Brain pericyte (primary cell): ENCODE measurements around the gene BSDC1.
A peak's percentile ranks its signal among the peaks of the same experiment; 100 is the strongest.
"Not testable (repeated sequence)": the region's sequence is repeated elsewhere in the genome, so short reads cannot be mapped to it uniquely, and the experiment has no call there.

Experiments
- DNase-seq: peaks from one replicate; pipeline ENCODE4 v3.0.0-alpha.2; 2012; ENCODE audit warnings: low read depth, low spot score

Gene BSDC1, protein sequence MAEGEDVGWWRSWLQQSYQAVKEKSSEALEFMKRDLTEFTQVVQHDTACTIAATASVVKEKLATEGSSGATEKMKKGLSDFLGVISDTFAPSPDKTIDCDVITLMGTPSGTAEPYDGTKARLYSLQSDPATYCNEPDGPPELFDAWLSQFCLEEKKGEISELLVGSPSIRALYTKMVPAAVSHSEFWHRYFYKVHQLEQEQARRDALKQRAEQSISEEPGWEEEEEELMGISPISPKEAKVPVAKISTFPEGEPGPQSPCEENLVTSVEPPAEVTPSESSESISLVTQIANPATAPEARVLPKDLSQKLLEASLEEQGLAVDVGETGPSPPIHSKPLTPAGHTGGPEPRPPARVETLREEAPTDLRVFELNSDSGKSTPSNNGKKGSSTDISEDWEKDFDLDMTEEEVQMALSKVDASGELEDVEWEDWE

DNA sequence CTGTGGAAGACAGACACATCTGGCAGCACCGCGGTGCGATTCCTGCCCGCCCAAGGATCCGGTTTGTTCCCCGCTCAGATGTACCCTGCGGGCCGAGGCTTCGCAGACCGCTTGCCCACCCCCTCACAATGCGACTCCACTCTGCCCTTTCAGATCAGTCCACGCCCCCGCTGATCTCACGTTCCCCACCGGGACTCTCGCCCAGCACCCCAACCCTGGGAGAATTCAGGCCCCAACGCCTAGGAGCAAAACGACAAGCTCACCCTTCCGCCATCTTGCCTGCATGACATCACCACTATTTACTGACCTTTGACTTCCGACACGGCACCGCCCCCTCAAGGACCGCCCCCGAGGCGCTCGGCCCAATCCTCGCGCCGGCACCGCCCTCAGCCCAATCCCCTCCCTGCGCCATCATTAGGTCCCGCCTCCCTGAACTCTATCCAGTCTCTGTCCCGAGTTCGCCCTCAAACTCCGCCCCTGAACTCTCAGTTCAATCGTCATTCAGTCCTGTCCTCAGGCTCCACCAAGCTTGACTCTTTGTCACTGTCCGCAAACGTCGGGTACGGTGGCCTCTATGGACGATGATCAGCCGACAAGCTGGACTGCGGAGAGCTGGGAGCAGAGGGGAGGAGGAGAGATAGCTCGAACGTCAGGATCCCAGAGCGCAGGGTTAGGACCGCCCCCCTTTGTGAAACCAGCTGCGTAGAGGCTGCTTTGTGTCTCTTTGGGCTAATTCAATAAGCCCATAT is at the start of gene BSDC1:
TSS of gene BSDC1 (minus strand) at position 301 of the 749 bp plus-strand sequence. CDS start at position 274, 27 bp downstream.
- peak; percentile 95 for DNase-seq

DNA sequence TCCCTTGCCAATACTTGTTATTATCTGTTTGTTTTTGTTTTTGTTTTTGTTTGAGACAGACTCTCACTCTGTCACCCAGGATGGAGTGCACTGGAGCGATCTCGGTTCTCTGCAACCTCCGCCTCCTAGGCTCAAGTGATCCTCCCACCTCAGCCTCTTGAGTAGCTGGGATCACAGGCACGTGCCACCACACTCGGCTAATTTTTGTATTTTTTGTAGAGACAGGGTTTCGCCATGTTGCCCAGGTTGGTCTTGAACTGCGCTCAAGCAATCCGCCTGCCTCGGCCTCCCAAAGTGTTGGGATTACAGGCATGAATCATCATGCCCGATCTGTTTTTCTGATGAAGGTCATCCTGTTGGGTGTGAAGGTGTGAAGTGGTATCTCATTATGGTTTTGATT is 47.2 kb upstream of the BSDC1 start:
- DNase-seq = not testable (repeated sequence)

DNA sequence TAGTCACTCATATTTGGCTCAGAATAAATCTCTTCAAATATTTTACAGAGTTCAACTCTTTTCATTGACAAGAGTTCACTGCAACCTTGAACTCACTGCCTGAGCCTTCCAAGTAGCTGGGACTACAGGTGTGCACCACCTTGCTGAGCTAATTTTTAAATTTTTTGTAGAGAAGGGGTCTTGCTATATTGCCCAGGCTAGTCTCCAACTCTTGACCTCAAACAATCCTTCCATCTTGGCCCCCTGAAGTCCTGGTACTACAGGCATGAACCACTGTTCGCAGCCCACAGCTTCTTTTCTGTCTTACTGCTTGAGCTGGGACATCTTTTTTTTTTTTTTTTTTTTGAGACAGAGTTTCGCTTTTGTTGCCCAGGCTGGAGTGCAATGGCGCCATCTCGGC is 44.5 kb upstream of the BSDC1 start:
- DNase-seq = not testable (repeated sequence)

DNA sequence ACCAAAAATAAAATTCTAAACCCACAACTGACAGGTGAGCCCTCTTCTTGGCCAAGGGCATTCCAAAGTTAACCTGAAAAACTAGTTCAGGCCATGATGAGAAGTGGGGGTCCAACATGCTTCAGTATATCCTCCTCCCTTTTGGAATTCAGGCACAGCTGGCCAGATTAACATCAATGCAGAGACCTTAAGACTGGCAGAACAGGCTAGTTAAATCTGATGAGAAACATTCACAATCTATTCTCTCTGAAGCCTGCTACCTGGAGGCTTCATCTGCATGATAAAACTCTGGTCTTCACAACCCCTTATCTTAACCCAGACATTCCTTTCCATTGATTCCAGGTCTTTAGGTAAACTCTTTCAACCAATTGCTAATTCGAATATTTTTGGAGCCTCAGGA is 43.9 kb upstream of the BSDC1 start:
- no peak for DNase-seq

DNA sequence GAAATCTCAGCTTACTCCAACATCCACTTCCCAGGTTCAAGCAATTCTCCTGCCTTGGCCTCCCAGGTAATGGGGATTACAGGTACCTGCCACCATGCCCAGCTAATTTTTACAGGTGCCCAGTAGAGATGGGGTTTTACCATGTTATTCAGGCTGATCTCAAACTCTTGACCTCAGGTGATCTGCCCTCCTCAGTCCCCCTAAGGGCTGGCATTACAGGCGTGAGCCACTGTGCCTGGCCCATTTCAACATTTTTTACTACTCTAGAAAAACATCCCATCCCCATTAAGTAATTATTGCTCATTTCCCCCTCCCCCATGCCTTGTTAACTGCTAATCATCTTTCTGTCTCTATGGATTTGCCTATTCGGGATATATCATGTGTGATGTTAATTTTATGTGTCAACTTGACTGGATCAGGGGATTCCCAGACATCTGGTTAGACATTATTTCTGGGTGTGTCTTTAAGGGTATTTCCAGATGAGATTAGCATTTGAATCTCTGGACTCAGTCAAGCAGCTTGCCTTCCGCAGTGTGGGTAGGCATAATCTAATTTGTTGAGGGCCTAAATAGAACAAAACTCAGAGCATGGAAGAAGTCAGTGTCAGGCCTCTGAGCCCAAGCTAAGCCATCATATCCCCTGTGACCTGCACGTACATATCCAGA is 37.6 kb upstream of the BSDC1 start:
- DNase-seq = no peak

DNA sequence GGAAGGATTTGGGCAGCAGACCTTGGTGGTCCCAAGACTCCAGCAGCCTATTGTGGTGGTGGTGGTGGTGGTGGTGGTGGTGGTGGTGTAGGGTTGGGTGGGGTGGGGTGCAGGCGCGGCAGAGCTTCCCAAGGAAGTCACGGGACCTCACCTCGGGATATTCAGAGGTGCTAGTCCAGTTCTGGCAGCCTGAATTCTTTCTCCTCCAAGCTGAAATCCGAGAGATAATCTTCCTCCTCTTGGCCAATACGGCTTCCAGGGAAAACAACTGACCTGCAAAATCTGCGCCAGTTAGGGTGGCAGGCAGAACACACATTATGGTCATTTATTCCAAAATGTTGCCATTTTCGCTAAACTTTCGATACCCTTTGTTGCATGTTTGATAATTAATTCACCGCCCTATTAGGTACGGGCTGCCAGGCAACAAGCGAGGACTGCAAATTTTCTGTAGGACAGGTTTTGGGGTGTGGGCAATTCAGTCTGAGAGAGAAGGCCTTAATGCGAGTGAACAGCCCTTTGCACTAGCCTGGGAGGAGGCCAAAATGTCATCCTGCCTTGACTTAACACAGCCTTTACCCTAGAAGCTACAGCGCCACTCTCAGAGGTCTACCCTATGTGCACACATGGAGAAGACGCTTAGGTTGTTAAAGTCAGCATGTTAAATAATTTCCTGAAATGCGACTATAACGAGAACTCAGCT is 33.2 kb upstream of the BSDC1 start:
- no peak for DNase-seq

DNA sequence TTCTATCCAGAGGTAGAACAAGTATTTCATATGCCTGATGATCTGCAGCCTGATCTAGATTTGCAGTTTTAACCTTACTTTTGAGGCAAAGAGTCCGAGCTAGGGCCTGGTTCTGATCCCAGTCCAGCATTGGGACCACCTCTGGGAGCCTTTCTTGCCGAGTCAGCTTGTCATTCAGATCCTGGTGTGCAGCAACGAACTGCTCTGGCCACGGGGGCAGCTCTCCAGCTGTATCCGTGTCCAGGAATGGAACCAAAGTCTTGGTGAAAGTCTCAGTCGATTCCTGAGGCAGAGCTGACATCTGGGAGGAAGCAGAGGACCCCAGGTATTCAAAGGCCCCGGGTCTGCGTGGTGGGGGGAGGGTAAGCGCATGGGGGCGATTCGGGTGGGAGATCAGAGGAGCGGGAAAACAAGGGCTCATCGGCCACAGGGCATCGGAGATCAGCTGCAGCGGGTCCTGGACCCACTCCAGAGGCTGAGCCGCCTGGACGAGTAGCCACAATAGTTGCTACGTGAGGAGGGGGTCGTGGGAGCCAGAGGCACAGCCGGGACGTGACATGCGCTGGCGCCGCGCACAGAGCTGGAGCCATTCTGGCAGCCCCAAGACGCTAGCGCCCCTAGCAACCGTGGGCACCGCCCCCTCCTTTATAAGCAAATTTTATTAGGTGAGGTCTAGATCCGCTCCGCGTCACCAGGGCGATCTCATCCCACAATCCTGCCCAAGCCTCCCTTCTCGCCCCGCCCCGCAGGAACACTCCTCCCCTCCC is 32.4 kb upstream of the BSDC1 start:
- DNase-seq = no peak

DNA sequence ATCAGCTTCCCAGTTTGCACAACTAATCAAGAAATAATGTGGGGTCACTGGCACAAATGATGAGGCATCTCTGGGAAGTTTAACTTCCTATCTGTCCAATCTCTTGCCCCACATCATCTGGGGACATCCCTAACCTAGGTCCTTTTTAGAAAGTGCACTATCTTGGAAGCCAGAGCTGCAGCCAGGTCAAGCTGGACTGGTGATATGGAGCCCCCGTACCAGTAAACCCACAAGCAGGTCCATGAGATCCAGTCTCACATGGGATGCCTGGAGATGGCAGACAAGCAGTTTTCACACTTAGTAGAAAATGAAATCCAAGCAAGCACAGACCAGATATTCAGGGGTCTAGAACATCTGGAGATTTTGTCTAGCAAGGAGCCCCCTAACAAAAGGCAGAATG is 27.5 kb upstream of the BSDC1 start:
- no peak for DNase-seq

DNA sequence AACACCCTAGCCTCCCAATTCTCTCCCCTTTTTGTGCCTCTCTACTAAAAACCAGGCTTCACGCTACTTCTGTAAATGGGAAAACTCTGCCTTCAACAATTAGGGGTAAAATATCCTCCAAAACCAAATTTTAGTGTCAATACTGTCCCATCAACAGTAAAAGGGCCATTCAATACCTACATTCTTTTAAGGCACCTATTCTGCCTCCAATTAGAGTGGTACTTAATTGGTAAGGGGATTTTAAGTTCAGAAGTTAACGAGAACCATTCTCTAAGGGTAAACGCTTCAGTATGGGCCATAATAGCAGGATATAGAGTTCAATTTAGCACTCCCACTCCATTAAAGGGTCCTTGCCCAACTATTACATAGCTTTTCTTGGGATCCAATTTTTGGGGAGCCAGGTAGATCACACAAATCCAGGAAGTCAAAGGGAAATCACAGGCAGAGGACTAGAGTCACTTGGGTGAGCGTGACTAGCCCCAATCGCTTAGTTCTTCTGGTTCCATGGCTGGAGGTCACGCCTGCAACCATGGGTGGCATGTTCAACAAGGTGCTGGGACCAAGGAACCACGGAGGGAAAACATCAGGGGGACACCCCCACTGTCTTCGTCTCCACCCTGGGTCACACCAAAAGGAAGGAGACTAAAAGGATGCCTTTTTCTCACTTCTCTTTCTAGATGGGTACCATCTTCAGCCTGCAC is 20.1 kb upstream of the BSDC1 start:
- DNase-seq = no peak

DNA sequence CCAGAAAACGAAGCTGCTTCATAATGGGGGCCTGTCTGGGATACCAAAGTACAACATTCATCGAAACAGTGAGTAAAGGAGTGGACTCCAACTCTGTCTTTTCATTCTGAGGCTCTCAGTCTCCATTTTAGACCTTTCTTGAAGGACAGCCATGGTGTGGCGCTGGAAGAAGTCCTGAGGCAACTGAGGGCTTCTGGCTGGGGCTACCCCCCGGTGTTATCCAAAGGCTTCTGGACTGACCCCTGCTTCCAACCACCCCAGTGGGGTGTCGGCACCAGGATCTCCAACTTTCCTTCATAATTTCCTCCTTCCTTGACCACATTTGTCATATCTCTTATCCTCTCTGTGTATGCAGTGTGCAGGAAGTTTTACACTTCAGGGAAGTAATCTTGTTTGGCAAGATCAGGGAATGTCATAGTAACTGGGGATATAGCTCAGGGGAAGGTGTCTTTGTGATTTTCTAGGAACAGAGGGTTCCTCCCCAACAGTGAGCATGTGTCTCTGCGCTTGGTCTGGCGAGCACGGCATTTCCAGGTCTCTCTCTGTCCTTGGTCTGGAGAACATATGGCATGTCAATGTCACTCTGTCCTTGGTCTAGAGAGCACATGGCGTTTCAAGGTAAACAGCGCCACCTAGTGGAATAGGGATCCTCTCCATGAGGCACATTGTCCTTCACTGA is 19.4 kb upstream of the BSDC1 start:
- no peak for DNase-seq

DNA sequence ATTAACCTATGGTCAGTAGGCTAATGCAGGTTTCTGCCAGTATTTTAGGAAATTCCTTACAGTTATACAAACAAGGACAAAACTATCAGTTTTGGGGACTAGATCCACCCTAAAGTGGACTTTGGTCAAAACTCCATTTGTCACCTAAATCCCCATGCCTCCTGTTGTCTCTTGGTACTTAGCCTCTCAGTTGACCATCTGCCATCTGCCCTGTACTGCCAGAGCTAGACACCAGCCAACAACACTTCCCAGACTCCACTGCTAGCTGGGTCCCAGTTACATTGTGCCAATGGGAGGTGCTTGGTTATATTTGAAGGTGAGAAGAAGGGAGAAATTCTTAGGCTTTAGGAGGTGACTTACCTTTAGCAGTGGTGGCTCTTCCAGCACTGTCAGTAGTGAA is 17.0 kb upstream of the BSDC1 start:
- no peak for DNase-seq

DNA sequence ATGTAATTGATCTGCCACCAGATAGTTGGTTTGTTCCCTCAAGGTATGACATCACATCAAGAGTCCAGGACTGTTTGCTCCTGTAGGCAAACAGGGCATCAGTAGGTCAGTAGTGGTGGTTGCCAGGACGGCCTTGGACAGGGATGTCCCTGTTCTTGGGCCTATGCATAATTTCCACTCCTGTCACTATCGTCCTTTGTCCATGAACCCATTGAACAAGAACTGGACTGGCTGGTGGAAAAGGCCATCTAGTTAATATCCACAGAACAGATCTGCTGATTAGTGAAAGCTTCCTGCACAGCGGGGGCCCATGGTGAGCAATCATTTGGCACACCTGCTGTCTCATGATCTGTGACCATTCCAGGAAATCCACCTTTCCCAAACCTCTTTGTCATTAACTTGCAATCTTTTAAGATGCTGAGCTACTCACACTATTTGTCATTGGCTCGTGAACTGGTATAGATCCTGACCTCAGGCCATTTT is 12.4 kb upstream of the BSDC1 start:
- DNase-seq = no peak

DNA sequence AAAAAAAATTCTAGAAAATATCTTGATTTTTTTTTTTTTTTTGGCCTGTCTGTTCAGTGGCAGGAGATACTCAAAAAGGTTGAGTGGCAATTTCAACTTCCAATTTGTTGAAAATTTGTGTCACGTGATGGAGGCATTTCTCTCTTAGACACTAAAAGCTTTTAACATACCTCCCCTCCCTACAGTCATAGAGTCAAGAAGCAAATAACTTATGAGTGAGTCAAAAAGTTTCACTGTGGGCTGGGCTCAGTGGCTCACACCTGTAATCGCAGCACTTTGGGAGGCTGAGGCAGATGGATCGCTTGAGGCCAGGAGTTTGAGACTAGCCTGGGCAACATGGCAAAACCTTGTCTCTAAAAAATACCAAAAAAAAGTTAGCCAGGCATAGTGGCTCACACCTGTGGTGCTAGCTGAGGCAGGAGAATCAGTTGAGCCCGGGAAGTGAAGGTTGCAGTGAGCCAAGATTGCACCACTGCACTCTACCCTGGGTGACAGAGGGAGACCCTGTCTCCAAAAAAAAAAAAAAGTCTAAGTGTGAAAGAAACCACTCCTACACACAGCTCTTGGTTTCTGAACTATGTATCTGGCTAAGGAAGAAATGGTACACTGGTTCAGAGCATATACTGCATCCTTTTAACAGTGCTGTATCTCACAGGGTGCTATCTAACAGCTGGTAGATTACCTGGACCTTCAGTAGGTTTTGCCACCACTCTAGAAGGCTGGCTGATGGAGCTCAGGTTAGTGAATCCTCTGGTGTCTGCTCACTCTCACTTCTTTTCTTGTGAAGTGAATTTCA is 11.6 kb upstream of the BSDC1 start:
- no peak for DNase-seq

DNA sequence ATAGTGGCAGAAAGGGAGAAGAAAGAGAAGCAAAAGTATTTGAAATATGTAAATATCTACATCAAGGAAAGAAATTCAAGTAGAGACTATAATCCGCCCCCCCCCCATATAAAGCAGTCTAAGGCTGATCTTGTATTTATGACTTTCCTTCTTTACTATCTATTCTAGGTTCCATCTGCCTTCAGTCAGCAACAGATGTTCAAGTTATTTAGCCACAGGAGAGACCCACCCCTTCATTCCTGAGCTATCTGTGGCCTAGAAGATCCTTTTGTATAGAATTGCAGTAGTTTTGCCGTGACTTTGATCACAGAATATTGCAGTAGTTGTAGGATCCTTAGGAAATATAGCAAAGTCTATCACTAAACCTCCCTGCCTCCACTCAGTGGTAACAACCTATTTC is 10.7 kb upstream of the BSDC1 start:
- no peak for DNase-seq

DNA sequence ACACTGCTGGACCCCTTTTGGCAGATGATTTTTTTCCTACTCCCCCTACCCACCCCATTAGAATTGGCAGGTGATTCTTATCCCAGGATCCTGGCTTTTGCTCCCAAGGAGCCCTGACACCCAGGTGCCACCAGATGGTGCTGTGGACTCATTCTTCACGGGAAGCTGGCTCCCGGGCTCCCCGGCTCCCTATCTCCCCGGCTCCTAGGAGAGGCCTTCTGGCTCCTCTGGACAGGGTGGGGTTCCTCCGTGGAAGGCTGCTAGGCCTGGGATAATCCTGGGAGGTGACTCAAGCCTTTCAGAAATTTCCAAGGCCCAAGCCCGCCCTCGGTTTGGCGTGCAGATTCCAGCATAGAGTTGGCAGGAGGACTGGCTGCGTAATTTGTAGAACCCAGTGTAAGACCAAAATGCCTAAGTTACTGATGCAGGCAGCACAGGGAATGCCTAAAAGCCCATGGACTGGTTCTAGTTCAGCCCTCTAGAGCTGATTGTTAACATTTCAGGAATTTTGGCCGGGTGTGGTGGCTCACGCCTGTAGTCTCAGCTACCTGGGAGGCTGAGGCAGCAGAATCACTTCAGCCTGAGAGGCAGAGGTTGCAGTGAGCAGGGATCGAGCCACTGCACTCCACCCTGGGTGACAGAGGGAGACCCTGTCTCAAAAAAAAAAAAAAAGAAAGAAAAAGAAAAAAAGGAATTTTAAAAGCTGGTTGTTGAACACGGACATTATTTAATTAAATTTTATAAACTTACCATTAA is 6.8 kb upstream of the BSDC1 start:
- DNase-seq = no peak

DNA sequence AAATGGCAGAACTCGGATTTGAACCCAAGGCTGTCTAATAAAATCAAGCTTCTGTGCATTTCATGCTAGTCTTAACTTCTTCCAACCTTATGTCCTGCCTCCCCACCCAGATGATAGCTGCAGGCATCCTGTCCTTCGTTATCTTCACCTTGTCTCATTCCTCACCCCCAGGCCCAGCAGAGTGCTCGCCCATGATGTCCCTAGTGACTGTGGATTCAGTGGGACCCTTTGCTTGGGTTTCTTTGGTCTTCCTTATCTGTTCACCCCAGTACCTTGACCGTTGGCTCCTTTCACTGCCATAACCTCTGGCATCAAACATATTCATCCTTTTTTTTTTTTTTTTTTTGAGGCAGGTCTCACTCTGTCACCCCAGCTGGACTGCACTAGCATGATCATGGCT is 5.6 kb upstream of the BSDC1 start:
- no peak for DNase-seq

DNA sequence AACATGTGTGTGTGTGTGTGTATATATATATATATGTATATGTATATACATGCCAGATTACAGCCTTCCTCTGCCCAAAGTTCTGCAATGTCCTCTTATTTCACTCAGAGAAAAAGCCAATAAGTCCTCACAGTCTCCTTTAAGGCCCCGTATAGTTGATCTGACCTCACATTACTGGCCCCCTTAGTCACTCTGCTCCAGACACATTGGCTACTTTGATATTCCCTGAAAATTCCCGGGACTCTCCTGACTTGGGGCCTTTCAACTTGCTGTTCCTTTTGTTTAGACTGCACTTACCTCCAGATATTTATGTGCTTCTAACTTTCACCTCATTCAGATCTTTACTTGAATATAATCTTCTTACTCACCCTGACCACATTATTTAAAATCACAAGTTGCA is 4.2 kb upstream of the BSDC1 start:
- no peak for DNase-seq

DNA sequence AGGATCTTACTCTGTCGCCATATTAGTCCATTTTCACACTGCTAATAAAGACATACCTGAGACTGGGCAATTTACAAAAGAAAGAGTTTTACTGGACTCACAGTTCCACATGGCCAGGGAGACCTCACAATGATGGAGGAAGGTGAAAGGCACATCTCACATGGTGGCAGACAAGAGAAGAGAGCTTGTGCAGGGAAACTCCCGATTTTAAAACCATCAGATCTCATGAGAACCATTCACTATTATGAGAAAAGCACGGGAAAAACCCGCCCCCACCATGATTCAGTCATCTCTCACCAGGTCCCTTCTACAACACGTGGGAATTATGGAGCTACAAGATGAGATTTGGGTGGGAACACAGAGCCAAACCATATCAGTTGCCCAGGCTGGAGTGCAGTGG is 2.3 kb upstream of the BSDC1 start:
- DNase-seq = not testable (repeated sequence)
